Fibroblast of upper back skin (primary cell): ENCODE results near the gene WNT8B.

Source experiments
- DNase-seq: peaks from one replicate; pipeline ENCODE4 v3.0.0-alpha.2; 2013

WNT8B gene

DNA sequence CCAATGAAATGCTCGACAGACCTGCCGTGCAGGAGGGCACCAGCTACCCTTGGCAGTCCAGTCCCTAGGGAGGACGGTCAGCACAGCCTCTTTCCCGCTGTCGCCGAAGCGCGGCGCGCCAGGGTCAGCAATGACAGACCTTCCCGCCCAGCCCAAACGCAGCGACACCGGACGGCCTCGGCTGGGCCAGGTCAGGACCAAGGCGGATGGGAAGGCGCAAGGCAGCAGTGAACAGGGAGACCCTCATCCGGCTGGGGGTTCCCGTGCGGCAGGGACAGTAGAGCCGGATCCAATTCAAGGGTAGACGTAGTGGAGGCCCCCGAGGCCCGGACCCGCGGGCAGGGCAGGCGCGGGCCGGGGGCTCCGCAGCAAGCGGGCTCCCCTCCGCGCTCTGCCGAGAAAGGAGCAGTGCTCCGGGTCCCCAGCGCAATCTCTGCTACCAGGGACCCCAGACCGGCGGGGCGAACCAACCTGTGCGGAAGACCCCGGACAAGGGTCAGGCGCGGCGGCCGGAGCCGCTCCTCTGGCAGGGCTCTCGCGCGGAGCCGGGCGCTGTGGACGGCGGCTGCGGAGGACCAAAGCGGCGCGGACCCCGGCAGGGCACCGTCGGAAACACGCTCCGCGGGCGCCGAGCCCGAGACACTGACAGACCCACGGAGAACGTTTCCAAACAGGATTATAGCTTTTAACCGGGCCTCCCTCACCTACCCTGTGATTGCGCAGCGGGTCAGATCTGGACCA is 56.7 kb downstream of the WNT8B start, which contains the start of gene SEC31B:
SEC31B (minus strand) TSS at position 551 of the 741 bp plus-strand sequence. CDS start 2,909 bp downstream, outside the sequence.
- no peak for DNase-seq

DNA sequence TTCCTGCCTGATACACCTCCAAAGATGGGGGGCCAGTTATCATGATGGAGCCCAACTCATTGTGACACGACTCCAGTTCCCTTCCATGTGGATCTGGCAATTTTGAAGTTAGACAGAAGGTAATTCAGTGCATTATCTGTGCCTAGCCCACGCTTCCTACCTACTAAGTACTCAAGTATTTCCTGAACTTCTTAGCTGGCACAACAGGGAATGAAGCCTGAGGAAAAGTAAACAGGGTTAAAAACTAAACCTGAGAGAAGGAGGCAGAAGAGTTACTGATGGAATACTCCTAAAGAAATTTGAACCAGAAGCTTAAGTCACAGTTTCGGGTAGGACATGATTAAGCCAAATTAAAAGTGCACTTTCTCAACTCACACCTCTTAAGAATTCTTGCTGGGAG is 58.0 kb downstream of the WNT8B start:
- DNase-seq = no peak

DNA sequence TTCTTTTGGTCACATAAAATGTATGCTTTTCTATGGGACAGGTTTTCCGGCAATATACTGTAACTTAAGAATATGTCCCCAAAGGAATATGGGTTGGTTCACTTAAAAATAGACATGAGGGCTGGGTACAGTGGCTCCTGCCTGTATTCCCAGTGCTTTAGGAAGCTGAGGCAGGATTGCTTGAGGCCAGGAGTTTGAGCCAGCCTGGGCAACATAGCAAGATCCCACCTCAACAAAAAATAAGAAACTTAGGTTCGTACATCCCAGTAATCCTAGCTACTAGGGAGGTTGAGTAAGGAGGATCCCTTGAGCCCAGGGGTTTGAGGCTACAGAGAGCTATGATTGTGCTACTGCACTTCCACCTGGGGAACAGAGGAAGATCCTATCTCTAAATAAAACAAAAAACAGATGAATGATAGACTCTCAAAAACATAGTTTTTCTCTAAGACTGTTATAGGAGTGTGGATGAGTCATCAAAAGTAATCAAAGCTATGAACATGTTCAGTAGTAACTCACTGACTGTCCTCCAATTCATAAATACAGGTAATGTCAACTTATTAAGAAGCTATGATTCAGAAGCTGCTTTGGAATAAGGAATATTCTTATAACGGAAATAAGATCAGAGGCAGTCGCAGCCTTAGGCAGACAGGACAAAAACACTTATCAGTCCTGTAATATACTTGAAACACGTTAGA is 59.4 kb downstream of the WNT8B start:
- DNase-seq = no peak

DNA sequence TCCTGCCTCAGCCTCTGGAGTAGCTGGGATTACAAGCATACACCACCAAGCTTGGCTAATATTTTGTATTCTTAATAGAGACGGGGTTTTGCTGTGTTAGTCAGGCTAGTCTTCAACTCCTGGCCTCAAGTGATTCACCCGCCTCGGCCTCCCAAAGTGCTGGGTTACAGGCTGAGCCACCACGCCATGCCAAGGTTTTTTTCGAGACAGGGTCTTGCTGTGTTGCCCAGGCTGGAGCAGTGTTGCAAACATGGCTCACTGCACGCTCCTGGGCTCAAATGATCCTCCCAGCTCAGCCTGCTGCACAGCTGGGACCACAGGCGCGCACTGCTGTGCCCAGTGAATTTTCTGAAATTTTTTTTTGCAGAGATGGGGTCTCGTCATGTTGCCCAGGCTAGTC is 60.1 kb downstream of the WNT8B start:
- no peak for DNase-seq

DNA sequence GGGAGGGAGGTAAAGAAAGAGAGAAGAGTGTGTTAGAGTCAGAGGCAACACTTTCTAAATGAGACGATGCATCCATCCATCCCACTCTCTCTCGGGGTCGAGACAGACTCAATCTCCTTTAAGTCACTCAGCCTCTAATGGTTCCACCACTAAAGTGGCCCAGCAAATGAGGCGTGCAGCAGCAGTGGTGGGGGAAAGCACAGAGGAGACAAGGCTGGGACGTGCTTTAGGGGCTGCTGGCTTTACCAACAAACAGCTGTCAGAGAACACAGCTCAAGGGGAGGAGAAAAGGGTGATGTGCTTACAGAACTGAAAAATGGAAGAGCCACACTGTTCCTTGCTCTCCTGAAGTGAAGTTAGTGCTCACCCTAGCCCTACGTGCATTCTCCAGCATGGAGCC is 61.4 kb downstream of the WNT8B start:
- DNase-seq = no peak

DNA sequence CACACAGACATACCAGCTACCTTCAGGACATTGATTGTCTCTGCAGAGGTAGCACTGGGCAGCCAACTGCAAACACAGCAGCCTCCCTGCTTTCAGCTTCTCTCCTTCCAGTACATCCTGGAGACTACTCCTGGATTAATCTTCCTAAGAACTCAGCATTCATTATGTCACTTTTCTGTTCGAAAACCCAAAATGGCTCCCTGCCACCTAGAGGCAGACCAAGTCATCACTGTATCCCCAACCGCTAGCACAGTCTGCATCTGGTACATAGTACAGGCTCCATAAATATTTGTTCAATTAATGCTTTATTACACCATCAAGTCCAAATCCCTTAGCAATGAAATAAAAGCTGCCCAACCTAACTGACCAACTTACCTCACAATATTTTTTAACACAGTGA is 61.8 kb downstream of the WNT8B start:
- no peak for DNase-seq

DNA sequence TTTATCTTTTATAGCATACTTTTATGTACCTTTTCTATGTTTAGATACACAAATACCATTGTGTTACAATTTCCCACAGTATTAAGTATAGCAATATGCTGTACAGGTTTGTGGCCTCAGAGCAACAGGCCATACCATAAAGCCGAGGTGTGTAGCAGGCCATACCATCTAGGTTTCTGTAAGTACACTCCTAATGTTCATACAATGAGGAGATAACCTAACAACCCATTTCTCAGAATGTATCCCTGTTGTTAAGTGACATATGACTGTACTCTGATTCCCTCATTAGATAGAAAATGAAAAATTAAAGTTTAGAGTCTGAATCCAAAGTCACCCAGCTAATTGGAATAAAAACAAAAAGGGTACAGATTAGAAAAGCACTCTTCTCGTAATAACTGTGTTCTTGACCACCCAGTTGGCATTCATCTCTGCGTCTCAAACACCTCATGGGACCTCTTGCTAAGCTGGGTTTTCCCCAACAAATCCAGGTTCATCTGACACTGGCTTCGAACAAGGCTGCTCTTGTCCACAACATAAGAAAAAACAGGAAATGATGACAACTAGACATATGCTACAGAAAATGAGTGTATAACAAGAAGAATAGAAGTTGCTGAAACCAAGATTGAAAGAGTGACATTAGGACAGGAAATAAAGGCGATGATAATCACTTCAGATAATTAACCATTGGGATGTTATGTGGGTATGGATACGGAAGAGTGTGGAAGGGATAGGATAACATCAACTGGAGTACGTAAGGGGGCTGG is 65.5 kb downstream of the WNT8B start:
- DNase-seq = no peak

DNA sequence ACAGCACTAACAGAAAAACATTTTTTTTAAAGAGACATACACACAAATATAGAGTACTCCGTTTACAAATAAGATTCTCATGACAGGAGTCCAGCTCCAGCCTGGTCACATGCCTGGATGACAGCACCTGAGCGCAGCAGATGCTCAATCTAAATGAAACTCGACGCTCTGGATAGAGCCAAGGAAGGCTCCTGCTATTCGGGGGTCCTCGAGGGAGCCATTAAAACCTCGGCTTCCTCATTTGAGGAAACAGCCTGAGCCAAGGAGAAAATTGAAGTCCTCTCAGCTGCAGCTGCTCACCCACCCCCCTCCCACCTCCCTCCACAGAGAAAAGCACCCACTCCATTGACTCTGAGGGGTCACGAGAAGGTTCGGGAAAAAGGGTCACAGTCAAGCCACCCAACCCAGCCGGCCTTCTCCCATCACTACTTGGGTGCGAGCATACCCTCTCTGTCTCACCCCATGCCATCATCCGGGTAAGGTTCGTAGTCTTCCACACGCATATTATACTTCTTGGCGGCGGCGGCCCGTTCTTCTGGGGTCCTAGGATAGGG is 66.2 kb downstream of the WNT8B start:
- DNase-seq = no peak

DNA sequence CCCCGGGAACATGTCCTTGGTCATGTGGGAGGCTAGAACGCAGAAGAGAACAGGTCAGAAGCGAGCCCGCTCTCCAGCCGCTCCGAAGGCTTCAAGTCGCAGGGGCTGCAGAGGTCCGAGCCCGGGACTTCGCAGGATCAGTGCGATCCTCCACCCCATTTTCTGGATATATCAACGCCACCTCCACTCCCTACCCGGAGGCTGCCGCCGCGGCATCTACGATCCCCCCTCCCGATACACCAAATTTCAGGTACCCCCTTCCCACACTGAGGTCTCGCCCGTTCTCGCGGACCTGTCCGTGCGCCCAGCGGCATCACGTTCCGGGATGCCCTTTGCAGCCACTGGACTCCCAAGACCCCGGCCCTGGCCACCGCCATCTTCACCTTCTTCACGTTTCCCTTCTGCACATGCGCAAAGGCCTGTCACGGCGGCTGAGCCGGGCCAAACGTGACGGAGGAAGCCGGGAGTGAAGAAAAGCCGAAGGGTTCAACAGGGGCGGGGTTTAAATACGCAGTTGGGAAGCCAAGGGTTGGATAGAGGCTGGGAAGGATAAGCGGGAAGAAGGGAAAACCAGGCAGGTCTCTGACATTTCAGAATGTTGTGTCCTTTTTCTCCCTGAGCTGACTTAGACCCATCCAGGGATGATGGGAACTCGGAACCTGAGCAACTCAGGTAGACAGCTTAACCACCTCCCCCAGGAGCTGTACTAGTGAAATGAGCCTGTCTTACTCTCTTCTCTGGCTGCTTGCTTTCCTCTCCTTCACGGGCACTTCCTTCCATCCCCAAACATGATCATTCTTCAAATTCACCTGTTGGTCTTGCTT is 66.9 kb downstream of the WNT8B start, which contains the start of gene NDUFB8:
NDUFB8 (minus strand) TSS at position 397 of the 824 bp plus-strand sequence; CDS start at position 377, 20 bp downstream.
- peak; percentile 84 for DNase-seq

DNA sequence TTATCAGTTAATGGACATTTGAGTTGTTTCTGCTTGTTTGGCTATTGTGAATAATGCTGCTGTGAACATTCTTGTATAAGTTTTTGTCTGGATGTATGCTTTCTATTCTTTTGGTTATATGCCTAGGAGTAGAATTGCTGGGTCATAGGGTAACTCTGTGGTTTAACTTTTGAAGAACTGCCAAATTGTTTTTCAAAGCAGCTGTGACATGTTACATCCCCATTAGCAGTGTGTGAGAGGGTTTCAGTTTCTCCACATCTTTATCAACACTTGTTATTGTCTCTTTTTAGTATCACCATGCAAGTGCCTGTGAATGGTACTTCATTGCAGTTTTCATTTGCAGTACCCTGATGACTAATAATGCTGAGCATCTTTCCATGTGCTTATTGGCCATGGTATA is 69.0 kb downstream of the WNT8B start:
- DNase-seq = no peak
